NCI-H2029 (cell line): ENCODE results near the gene RNF208.

Experiments used
- DNase-seq: peaks from one replicate; lab custom pipeline; 2025; lab: John Stamatoyannopoulos, UW

RNF208 gene

GRCh38 chr9:137191691-137192447, 30.2 kb downstream of the RNF208 start:
- DNase-seq, result no peak

GRCh38 chr9:137191245-137191644, 30.8 kb downstream of the RNF208 start:
- no peak for DNase-seq

GRCh38 chr9:137190315-137190856, 31.7 kb downstream of the RNF208 start:
- DNase-seq, result no peak

GRCh38 chr9:137189297-137190295, 32.4 kb downstream of the RNF208 start:
- DNase-seq, result no peak

GRCh38 chr9:137188490-137189296, 33.3 kb downstream of the RNF208 start, which contains the start of the genes ANAPC2 and SSNA1:
Gene ANAPC2, minus strand, starts transcription at chr9:137188560. Its CDS starts 28 bp downstream, at chr9:137188532.
Gene SSNA1, plus strand, starts transcription at chr9:137188676. Its CDS starts 51 bp downstream, at chr9:137188727.
- peak; percentile 90 for DNase-seq

- DNase-seq, result no peak
Measured at GRCh38 chr9:137188086-137188489, 34.0 kb downstream of the RNF208 start.

- no peak for DNase-seq
Measured at GRCh38 chr9:137187386-137187785, 34.7 kb downstream of the RNF208 start.

- DNase-seq, result peak; percentile 38
Measured at GRCh38 chr9:137186385-137186784, 35.7 kb downstream of the RNF208 start.

- DNase-seq, result no peak
Measured at GRCh38 chr9:137185921-137186320, 36.1 kb downstream of the RNF208 start.

- no peak for DNase-seq
Measured at GRCh38 chr9:137184881-137185660, 37.0 kb downstream of the RNF208 start.

- no peak for DNase-seq
Measured at GRCh38 chr9:137183980-137184595, 38.0 kb downstream of the RNF208 start.

GRCh38 chr9:137182836-137183235, 39.2 kb downstream of the RNF208 start:
- no peak for DNase-seq

GRCh38 chr9:137181680-137182079, 40.4 kb downstream of the RNF208 start:
- DNase-seq, result no peak

- no peak for DNase-seq
Measured at GRCh38 chr9:137180491-137180890, 41.5 kb downstream of the RNF208 start.

- DNase-seq, result no peak
Measured at GRCh38 chr9:137179761-137180160, 42.3 kb downstream of the RNF208 start.

GRCh38 chr9:137178939-137179630, 43.0 kb downstream of the RNF208 start:
- DNase-seq, result no peak

- no peak for DNase-seq
Measured at GRCh38 chr9:137178201-137178938, 43.7 kb downstream of the RNF208 start.

- peak; percentile 18 for DNase-seq
Measured at GRCh38 chr9:137176302-137177182, 45.5 kb downstream of the RNF208 start.
